Pancreas (tissue), 10 donors: ENCODE results near the gene FBXO41. TPM values are rescaled to one million over a fixed set of nuclear protein-coding genes. Genes with fewer than 3 reads are reported as not detected.

Experiments used
- ATAC-seq, 4 donors: fragments of 200-7000 bp; cut with Tn5 transposase; one replicate each; pipeline versions ENCODE4 v1.8.0 to v1.9.1; 2020; ENCODE audit warnings: mild to moderate bottlenecking in 4 of 4, moderate library complexity in 4 of 4
- DNase-seq, 6 donors: peaks; one replicate each; pipeline ENCODE4 v3.0.0-alpha.2; 2020
- FAIRE-seq: peaks from 2 replicates; lab custom pipeline; 2012; peaks lifted over from hg19 to GRCh38; lab: Jason Lieb, UNC
- H3K27ac ChIP-seq, 4 donors: fragments of 200-600 bp; sonication (generic); 1 replicate in 3 of 4; 2 replicates in 1 of 4; pipeline versions ENCODE4 v1.5.0 to v1.8.0; 2020
- H3K27me3 ChIP-seq, 4 donors: fragments of 200-600 bp; one replicate each; pipeline ENCODE4 v1.8.0; 2021
- H3K36me3 ChIP-seq, 3 donors: fragments of 200-600 bp; sonication (generic) in 1 of 3; one replicate each; pipeline versions ENCODE4 v1.5.0 to v1.8.0; 2020 to 2021
- H3K4me1 ChIP-seq, 3 donors: fragments of 200-600 bp; one replicate each; pipeline ENCODE4 v1.8.0; 2021
- H3K4me3 ChIP-seq, 4 donors: fragments of 200-600 bp; sonication (generic) in 2 of 4; one replicate each; pipeline versions ENCODE4 v1.5.0 to v1.8.0; 2020 to 2021
- H3K9me3 ChIP-seq, 4 donors: fragments of 200-600 bp; one replicate each; pipeline ENCODE4 v1.8.0; 2021
- CTCF ChIP-seq, 4 donors: fragments of 200-600 bp; sonication (generic) in 3 of 4; IDR thresholded peaks; one replicate each; pipeline versions ENCODE4 v1.5.0 to v1.8.0; 2021; ENCODE audit warnings: antibody characterized with exemption in 4 of 4
- WGBS, 2 donors: extraction: QIAGEN DNeasy Blood & Tissue Kit; methylation state at CpG; one replicate each; pipeline ENCODE4 v1.1.7; 2013; 5-methylcytosine and 5-hydroxymethylcytosine counted together
- intact Hi-C, 3 donors: fragments of 100-400 bp; cut with DNase I; formaldehyde crosslinking; loops; one replicate each; pipeline versions ENCODE4 v1.11.1 to v1.14.2; 2022
- polyA plus RNA-seq, 2 donors: library from polyadenylated mRNA; stranded (reverse); fragments of 200-250 nt; gene quantifications; one replicate each; pipeline ENCODE4 v1.2.3, GENCODE V29; 2013
- total RNA-seq, 6 donors: library from RNA; stranded (reverse); fragmentation: NEBNext Ultra II Directional in 4 of 6; extraction: Animal tissue kit (Norgen Biotek cat#: 25700) in 4 of 6; gene quantifications; one replicate each; pipeline versions ENCODE4 v1.2.1 to v1.2.4, GENCODE V29; 2021 to 2023
- donor health status: healthy with polysubstance abuse.
- donor health status: DM: no; HTN: no; CAD: no; lungs with moderate emphysema.
- donor health status: DM: no; HTN: no; CAD: no.
- donor health status: control.
- donor health status: control.
- donor health status: Bipolar disorder and iron deficiency.
- donor health status: DM: yes; HTN: yes; CAD: no.
- donor health status: DM: no; HTN: no; CAD: no.
- donor health status: DM: no; HTN: no; CAD: no.
- donor health status: DM: yes; HTN: yes; CAD: no.

The FBXO41 gene
- total and polyA plus RNA-seq, 8 donors = 2.2 to 6.9 (median 3.4) TPM

GRCh38 chr2:73253901-73254300 is 30.4 kb downstream of the FBXO41 start:
- H3K36me3 ChIP-seq = peaks cover 3 to 34% (median 11%) of the 10 kb centered on the region in 3 donors
- H3K27me3 ChIP-seq = no peaks in the 10 kb centered on the region
- 79 to 82% methylated on average over 3 of the region's 3 CpGs for WGBS, 2 donors
- no peak overlapping the region for H3K27ac ChIP-seq
- DNase-seq = no peak
- no peak for FAIRE-seq
- no peak for TF ChIP-seq CTCF (IDR thresholded peaks at IDR 0.05)
- H3K4me3 ChIP-seq = no peak overlapping the region
- intact Hi-C loops = no loop called here
- no peaks in the 10 kb centered on the region for H3K9me3 ChIP-seq
- peak in 3 of 4 donors; percentile 9 to 51 (median 16) for ATAC-seq
- peaks cover 0 to 5% (median 0%) of the 10 kb centered on the region in 3 donors for H3K4me1 ChIP-seq

DNA sequence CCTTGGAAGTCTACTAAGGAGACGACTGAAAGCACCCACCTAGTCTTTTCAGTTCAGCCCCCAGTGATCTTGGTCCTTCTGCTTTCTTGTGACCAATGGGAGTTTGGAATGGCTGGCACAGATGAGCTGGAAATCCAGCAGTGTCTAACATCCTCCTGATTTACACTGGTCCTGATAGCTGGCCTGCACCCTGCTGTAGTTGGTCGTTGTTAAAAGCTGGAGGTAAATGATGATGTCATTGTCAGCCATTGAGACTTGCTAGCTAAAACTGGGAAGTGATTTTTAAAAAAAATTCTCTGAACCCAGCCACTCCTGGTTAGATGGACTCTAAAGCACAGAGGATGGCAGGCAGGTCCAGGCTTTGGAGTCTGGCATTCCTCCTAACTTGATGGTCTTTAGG is 30.9 kb downstream of the FBXO41 start:
- intact Hi-C loops = no loop called here
- ATAC-seq (no peak), DNase-seq (no peak), FAIRE-seq (no peak)
- H3K9me3 ChIP-seq = no peaks in the 10 kb centered on the region
- H3K27ac ChIP-seq = no peak overlapping the region
- WGBS, 2 donors = 59 to 79% methylated on average over 2 of the region's 2 CpGs
- H3K27me3 ChIP-seq = no peaks in the 10 kb centered on the region
- H3K4me1 ChIP-seq = peaks cover 0 to 5% (median 0%) of the 10 kb centered on the region in 3 donors
- peaks cover 7 to 39% (median 15%) of the 10 kb centered on the region in 3 donors for H3K36me3 ChIP-seq
- TF ChIP-seq CTCF (IDR thresholded peaks at IDR 0.05) = no peak
- H3K4me3 ChIP-seq = no peak overlapping the region

DNA sequence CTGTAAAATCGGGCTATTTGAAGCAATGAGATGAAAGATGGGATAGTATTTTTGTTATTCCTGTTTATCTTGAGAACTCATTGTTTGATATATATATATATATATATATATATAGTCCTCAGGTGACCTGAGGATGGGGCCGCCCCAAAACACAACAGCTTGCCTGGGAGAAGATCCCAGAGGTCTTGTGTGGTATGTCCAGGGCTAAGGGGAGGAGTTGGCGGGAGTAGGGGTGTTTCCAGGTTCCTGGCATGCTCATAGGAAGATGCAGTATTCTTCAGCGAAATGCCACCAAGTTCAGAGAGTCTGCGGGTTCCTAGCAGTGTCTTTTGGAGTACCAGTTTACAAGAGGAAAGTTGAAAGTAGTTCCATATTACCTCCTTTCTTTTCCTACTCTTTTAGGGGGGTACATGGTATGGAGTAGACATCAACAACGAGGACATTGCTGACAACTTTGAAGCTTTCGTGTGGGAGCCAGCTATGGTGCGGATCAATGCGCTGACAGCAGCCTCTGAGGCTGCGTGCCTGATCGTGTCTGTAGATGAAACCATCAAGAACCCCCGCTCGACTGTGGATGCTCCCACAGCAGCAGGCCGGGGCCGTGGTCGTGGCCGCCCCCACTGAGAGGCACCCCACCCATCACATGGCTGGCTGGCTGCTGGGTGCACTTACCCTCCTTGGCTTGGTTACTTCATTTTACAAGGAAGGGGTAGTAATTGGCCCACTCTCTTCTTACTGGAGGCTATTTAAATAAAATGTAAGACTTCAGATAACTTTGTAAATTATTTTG is 31.8 kb downstream of the FBXO41 start:
- ATAC-seq = no peak
- H3K27me3 ChIP-seq = no peaks in the 10 kb centered on the region
- peak in 1 of 6 donors; percentile 45 for DNase-seq
- no peak overlapping the region for H3K4me3 ChIP-seq
- H3K27ac ChIP-seq = no peak overlapping the region
- no peak for TF ChIP-seq CTCF (IDR thresholded peaks at IDR 0.05)
- no peak for FAIRE-seq
- WGBS, 2 donors = 89 to 95% methylated on average over 17 of the region's 17 CpGs
- intact Hi-C loops = no loop called here
- H3K36me3 ChIP-seq = peaks cover 8 to 47% (median 19%) of the 10 kb centered on the region in 3 donors
- H3K9me3 ChIP-seq = no peaks in the 10 kb centered on the region
- peaks cover 0 to 5% (median 0%) of the 10 kb centered on the region in 3 donors for H3K4me1 ChIP-seq

DNA sequence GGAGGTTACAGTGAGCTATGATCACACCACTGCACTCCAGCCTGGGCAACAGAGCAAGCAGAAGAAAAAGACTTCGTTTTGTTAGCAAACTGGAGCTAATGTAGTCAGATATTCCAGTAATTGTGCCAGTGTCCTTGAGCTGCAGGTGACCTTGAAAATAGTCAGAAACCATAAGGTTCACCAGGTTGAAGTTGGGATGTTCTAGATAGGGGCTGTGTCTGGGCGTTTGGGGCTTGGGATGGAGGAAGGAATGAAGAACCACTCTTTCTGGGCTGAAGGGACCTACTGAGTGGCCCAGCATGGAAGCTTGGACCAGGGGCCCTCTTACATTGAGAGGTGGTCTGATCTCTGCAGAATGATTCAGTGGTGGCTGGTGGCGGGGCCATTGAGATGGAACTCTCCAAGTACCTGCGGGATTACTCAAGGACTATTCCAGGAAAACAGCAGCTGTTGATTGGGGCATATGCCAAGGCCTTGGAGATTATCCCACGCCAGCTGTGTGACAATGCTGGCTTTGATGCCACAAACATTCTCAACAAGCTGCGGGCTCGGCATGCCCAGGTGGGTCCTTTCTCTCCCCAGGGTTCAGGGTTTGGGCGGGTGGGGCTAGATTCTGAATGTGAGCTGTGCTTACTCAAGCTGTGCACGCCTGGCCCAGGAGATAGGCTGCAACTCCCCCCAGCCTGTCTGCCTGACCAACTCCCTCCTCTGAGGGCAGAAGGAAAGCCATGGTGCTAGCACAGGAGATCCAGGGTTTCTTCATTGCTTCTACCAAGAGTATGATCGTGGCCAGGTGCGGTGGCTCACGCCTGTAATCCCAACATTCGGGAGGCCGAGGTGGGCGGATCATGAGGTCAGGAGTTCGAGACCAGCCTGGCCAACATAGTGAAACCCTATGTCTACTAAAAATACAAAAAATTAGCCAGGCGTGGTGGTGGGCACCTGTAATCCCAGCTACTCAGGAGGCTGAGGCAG is 33.1 kb downstream of the FBXO41 start:
- intact Hi-C loops = no loop called here
- ATAC-seq (peak; percentile 69 to 82 (median 73)), DNase-seq (peak in 5 of 6 donors; percentile 27 to 77 (median 57)), FAIRE-seq (no peak)
- peaks cover 10 to 59% (median 27%) of the 10 kb centered on the region in 3 donors for H3K36me3 ChIP-seq
- H3K27ac ChIP-seq = peak overlapping the region in 1 of 4 donors; percentile 22
- no peaks in the 10 kb centered on the region for H3K9me3 ChIP-seq
- H3K4me1 ChIP-seq = peaks cover 0 to 5% (median 0%) of the 10 kb centered on the region in 3 donors
- 52 to 57% methylated on average over 17 of the region's 17 CpGs for WGBS, 2 donors
- no peak for TF ChIP-seq CTCF (IDR thresholded peaks at IDR 0.05)
- no peaks in the 10 kb centered on the region for H3K27me3 ChIP-seq
- no peak overlapping the region for H3K4me3 ChIP-seq
